ENCODE data around the gene PEX5L. TPM values are rescaled to one million over a fixed set of nuclear protein-coding genes. Genes with fewer than 3 reads are reported as not detected.

Gene PEX5L
- total and polyA plus RNA-seq, 11 donors, result 0.08 to 5.2 (median 0.22) TPM; not detected in 2

DNA sequence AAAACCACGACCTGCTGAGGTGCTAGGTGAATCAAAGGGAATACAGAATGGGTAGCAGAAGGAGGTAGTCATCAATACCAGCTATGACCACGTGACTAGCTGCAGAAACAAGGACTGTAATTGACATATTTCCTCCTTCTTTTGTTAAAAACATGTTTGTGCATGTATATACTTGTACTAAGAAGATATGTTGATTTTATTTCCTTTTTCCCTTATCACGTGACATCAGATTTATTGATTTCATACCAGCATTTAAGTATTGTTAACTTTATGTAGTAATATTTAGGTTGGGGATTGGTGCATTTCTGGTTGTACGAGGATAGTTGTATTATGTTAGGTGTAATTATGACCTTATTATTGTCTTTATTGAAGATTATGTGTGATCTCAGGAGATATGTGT lies 36.2 kb downstream of the PEX5L start:
- DNase-seq, result no peak
- no peaks in the 10 kb centered on the region for H3K27me3 ChIP-seq
- no peaks in the 10 kb centered on the region for H3K36me3 ChIP-seq
- intact Hi-C loops (cut with DNase I), result no loop called here
- H3K4me3 ChIP-seq, result no peak overlapping the region
- 56 to 69% (median 63%) methylated on average over 4 of the region's 4 CpGs for WGBS, 4 donors
- peaks cover 0 to 8% (median 0%) of the 10 kb centered on the region in 12 donors for H3K9me3 ChIP-seq
- TF ChIP-seq, protein P1, sequence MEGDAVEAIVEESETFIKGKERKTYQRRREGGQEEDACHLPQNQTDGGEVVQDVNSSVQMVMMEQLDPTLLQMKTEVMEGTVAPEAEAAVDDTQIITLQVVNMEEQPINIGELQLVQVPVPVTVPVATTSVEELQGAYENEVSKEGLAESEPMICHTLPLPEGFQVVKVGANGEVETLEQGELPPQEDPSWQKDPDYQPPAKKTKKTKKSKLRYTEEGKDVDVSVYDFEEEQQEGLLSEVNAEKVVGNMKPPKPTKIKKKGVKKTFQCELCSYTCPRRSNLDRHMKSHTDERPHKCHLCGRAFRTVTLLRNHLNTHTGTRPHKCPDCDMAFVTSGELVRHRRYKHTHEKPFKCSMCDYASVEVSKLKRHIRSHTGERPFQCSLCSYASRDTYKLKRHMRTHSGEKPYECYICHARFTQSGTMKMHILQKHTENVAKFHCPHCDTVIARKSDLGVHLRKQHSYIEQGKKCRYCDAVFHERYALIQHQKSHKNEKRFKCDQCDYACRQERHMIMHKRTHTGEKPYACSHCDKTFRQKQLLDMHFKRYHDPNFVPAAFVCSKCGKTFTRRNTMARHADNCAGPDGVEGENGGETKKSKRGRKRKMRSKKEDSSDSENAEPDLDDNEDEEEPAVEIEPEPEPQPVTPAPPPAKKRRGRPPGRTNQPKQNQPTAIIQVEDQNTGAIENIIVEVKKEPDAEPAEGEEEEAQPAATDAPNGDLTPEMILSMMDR (IDR thresholded peaks at IDR 0.05), result no peak
- TF ChIP-seq POLR2A (IDR thresholded peaks at IDR 0.05), result no peak
- no peak overlapping the region for H3K27ac ChIP-seq
- ATAC-seq, result no peak
- no peaks in the 10 kb centered on the region for H3K4me1 ChIP-seq

DNA sequence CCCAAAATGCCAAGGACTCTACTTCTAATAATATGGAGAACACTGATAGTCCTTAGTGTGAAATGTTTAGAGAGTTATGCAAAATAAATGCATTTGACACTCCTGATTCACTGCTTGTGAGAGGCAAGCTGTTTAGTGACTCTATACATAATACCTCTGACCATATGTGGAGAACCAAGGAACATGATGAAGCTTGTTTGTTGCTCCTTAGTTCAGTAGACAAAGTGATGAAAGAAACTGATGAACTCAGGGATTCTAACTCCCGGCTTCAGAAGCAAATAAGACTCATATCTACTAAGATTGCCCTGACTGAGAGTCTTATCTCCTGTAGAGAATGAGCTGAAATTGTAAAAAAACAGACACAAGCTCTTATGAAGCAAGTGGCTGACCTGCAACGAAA lies 41.3 kb downstream of the PEX5L start:
- WGBS, 4 donors, result 50 to 67% (median 56%) methylated on average over 2 of the region's 2 CpGs
- no peak overlapping the region for H3K4me3 ChIP-seq
- TF ChIP-seq, protein P1 (IDR thresholded peaks at IDR 0.05), result no peak
- TF ChIP-seq POLR2A (IDR thresholded peaks at IDR 0.05), result no peak
- no peaks in the 10 kb centered on the region for H3K36me3 ChIP-seq
- H3K27me3 ChIP-seq, result no peaks in the 10 kb centered on the region
- intact Hi-C loops (cut with DNase I), result no loop called here
- H3K4me1 ChIP-seq, result no peaks in the 10 kb centered on the region
- ATAC-seq (no peak), DNase-seq (no peak)
- H3K27ac ChIP-seq, result no peak overlapping the region
- peaks cover 0 to 8% (median 0%) of the 10 kb centered on the region in 12 donors for H3K9me3 ChIP-seq

DNA sequence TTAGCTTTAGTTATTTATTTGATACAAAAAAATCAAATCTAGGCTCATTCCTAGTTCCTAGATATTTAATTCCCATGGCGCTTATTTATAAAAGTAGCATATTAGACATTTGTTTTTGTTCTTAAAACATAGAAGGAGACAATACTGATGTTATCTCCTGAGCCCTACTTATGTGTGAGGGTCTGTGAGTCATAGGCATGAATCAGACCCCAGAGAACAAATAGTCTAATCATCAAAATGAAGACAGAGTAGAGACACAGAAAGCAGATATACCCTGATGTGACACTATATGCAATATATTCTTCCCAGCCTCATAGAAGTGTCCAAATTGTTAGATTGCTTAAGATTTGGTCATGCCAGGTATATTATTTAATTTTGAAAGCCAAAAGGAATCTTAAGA lies 44.9 kb downstream of the PEX5L start:
- Histone ChIP-seq H3K4me1 (no peaks in the 10 kb centered on the region), H3K36me3 (no peaks in the 10 kb centered on the region), H3K4me3 (no peak overlapping the region), H3K27me3 (no peaks in the 10 kb centered on the region), H3K9me3 (peaks cover 0 to 8% (median 0%) of the 10 kb centered on the region in 12 donors), H3K27ac (no peak overlapping the region)
- 89 to 95% (median 92%) methylated on average over 1 of the region's 1 CpG for WGBS, 4 donors
- intact Hi-C loops (cut with DNase I), result loop anchor here in 1 of 10 donors (2.0 kb wide), 1 partner anchor 39 kb away; no protein-coding TSS in a partner anchor
- no peak for ATAC-seq
- DNase-seq, result no peak
- TF ChIP-seq POLR2A (IDR thresholded peaks at IDR 0.05), result no peak
- TF ChIP-seq, protein P1 (IDR thresholded peaks at IDR 0.05), result no peak

DNA sequence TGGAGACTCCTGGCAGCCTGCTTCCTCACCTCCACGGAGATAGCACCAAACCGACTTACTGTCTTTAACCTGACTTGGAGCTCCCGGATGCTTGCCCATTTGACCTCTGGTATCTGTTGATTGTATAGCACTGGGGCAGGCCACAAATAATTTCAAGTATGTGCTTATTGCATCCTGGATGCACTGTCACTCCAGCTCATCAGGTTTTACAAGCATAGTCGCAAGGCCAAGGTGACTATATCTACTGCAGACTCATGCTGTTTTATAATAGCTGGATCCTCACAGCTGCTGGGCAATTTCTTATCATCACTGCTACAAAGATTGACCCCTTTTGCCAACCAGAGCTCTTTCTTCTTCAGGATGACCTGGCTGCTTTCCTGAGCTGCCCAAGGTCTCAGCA lies 45.6 kb downstream of the PEX5L start:
- Histone ChIP-seq H3K27me3 (no peaks in the 10 kb centered on the region), H3K9me3 (peaks cover 0 to 1% (median 0%) of the 10 kb centered on the region in 12 donors), H3K4me3 (no peak overlapping the region), H3K4me1 (no peaks in the 10 kb centered on the region), H3K36me3 (no peaks in the 10 kb centered on the region), H3K27ac (no peak overlapping the region)
- DNase-seq (no peak), ATAC-seq (no peak)
- intact Hi-C loops (cut with DNase I), result no loop called here
- TF ChIP-seq POLR2A (IDR thresholded peaks at IDR 0.05), result no peak
- TF ChIP-seq, protein P1 (IDR thresholded peaks at IDR 0.05), result no peak
- WGBS, 4 donors, result 44 to 62% (median 59%) methylated on average over 4 of the region's 4 CpGs

Measured in heart left ventricle (tissue), 16 donors.